GM19452 (cell line): ENCODE data around the gene VARS1.
"Not testable (repeated sequence)": the region's sequence is repeated elsewhere in the genome, so short reads cannot be mapped to it uniquely, and the experiment has no call there.

ENCODE experiments used
- ATAC-seq: cut with Tn5 transposase; IDR thresholded peaks from one replicate; pipeline ENCODE4 v1.9.1; 2021; ENCODE audit not compliant: unreplicated experiment

The VARS1 gene

DNA sequence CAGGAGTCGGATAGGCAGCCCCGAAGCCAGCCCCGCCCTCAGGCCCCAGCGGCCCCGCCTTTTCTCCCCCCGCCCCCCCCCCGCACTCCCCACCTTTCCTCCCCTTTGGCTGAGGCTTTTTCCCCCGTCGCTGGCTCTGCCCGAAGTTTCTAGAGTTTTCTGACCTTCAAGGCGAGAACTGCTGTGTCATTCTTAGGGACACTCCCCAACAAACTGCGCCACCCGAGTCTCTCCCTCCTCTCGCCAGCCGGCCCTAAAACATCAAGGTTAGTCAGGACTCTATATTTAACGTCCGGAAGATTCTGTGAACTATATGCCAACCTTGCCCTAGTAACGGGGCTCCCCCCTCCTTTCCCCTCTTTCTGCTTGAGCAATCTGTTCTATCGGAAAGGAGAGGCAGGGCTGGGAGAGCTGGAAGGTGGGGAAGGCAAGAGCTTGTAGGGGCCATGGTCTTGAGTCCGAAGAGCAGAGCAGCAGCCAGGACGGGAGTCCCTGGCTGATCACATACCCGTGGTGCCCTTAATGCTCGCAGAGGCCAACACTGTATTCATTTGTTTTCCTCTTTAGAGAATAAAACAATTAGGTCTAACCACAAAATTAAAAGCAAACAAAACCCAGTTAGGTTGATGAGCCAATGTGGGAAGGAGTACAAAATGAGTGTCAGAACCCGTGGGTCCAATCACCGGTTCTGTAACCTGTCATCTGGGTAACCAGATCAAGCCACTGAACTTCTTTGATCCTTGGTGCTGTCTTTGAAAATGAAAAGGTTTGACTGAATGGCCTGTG is 26.7 kb upstream of the VARS1 start:
- no peak for ATAC-seq

DNA sequence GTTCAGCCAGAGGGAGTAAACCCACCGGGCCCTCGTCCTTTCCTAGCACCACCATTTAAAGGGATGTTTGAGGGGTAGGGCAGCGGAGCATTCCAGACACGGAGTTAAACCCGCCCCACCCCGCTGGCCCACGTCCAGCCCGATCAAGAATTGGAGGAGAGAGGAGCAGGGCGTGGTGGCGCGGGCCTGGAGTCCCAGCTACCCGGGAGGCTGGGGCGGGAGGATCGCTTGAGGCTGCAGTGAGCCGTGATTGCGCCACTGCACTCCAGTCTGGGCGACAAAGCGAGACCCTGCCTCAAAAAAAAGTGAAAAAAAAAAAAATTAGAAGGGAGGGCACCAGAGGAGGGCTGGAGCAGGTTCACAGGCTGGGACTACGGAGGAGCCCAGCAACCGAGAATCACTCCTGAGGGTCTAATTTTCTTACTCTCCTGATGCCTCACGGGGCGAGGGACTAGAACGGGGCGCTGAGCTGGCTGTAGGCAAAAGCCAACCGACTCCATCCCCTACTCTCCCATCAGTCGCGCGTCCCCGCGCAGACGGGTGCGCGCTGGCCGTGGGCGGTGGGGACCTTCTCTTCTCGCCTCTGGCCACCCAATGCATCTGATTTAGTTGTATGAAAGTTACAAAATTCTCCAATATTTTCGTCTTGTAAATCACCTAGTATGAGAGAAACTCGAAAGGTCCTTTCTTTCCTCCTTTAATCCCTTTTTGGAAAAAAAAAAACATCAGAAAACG is 25.9 kb upstream of the VARS1 start:
- ATAC-seq, result no peak

DNA sequence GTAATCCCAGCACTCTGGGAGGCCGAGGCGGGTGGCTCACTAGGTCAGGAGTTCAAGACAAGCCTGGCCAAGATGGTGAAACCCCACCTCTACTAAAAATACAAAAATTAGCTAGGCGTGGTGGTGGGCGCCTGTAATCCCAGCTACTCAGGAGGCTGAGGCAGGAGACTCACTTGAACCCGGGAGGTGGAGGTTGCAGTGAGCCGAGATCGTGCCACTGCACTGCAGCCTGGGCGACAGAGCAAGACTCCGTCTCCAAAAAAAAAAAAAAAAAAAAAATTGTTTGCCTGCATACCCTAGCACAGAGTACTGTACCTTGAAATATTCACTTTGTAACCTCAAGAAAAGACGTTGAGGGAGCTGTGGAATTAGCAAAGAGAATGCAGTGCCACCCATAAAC is 24.8 kb upstream of the VARS1 start:
- not testable (repeated sequence) for ATAC-seq

DNA sequence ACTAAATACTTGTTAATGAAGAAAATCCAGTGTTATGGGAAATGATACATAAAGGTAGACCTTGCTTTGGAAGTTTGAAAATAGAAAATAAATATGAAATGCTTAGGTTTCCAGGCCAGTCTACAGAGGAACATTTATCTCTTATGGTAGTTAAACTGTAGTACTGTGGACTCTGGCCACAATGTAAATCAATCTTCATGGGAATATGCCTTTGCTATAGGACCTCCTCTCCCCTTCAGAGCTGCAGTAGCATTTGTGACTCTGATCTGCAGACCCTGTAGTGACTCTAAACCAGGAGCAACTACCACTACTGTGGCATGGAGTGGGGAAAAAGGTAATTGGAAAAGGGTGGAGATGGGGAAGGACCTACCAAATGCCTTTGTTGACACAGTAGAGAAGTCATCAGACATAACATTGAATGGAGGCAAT is 24.3 kb upstream of the VARS1 start:
- no peak for ATAC-seq

- not testable (repeated sequence) for ATAC-seq
Observed at GRCh38 chr6:31817929-31818511, 22.5 kb upstream of the VARS1 start.

DNA sequence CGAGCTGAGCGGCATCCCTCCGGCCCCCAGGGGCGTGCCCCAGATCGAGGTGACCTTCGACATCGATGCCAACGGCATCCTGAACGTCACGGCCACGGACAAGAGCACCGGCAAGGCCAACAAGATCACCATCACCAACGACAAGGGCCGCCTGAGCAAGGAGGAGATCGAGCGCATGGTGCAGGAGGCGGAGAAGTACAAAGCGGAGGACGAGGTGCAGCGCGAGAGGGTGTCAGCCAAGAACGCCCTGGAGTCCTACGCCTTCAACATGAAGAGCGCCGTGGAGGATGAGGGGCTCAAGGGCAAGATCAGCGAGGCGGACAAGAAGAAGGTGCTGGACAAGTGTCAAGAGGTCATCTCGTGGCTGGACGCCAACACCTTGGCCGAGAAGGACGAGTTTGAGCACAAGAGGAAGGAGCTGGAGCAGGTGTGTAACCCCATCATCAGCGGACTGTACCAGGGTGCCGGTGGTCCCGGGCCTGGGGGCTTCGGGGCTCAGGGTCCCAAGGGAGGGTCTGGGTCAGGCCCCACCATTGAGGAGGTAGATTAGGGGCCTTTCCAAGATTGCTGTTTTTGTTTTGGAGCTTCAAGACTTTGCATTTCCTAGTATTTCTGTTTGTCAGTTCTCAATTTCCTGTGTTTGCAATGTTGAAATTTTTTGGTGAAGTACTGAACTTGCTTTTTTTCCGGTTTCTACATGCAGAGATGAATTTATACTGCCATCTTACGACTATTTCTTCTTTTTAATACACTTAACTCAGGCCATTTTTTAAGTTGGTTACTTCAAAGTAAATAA is 21.8 kb upstream of the VARS1 start:
- not testable (repeated sequence) for ATAC-seq

- ATAC-seq, result no peak
Observed at GRCh38 chr6:31815025-31815838, 19.7 kb upstream of the VARS1 start, which contains the start of the genes HSPA1A and HSPA1L. Gene HSPA1A, plus strand, starts transcription at chr6:31815543. Its CDS starts 214 bp downstream, at chr6:31815757. Gene HSPA1L, minus strand, starts transcription at chr6:31815283. Its CDS starts 3,311 bp downstream, at chr6:31811972.

DNA sequence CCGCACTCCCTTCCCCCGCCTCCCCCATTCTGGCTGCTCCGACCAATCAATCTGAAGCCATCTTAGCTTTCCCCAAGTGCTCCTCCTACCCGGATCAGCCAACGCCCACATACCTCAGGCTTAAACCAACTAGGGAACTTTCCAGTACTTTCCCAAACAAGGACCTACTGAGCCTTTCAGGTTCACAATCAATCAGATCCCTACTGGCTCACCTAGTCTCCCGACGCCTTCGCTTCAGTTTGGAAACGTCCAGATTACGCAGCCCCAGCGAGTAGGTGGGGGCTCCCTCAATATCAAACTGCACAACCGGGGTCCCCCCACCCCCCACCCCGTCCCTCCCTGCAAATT is 19.1 kb upstream of the VARS1 start:
- ATAC-seq, result no peak

DNA sequence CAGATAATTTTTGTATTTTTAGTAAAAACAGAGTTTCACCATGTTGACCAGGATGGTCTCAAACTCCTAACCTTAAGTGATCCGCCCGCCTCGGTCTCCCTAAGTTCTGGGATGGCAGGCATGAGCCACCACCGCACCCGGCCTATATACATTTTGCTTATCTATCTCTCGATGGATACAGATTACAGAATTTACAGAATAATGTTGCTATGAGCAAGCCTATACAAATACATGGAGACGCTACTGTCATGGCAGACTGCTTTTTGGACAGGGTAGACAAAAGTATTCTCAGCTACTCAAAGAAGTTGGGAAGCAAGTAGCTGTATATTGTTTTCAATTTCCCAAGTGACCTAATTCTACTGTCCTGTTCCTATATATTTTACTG is 17.9 kb upstream of the VARS1 start:
- ATAC-seq, result no peak

DNA sequence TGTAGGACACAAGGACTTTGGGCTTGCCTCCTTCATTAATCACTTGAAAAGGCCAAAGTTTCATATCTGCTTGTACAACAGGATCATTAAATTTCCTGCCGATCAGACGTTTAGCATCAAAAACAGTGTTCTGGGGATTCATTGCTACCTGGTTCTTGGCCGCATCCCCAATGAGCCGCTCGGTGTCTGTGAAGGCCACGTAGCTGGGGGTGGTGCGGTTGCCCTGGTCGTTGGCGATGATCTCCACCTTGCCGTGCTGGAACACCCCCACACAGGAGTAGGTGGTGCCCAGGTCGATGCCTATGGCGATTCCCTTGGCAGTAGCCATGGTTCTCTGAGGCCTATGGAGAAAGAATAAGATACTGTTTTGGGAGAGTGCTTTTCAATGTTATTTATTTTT is 16.1 kb upstream of the VARS1 start:
- ATAC-seq, result no peak

- ATAC-seq, result not testable (repeated sequence)
Observed at GRCh38 chr6:31808599-31808998, 13.0 kb upstream of the VARS1 start.

DNA sequence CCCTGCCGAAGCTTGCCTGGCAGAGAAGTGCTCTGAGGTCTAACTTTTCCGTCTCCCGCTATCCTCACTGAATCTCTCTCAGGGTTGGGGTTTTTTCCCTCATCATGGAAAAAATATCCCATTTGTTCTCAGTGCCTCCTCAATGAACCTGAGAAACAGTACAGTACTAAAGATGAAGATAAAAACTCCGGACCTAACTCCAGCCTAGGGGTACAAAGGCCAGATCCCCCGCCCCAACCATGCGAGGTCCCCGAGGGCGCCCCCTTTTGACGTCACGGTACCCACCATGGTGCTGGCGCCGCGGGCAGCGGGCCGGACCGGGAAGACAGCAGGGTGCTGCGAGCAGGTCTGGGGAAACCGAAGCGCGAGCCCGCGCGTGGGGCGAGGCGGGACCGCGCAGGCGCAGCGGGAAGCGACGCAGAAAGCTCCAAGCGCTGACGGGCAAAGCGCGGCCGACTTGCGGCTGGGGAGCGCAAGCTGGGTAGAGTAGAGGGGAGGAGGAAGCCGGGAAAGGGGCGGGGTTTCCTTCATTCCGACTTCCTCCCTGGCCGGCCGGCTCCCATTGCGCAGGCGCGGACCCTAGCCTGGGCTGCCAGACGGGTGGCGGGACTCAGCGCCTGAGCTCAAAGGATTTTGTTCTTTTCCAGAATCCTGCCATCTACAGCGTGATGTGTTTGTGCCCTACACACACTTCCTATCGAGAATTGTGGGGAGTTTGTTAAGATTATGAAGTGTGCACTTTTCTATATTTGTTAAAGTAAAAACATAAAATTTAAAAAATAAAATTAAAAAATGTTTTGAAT is 11.1 kb upstream of the VARS1 start, which contains the start of gene LSM2:
TSS of gene LSM2 (minus strand) at position 497 of the 803 bp plus-strand sequence. CDS start at position 288, 209 bp downstream.
- ATAC-seq, result peak; percentile 84

GRCh38 chr6:31805939-31806469 is 10.5 kb upstream of the VARS1 start:
- no peak for ATAC-seq

GRCh38 chr6:31801031-31801927 is 5.7 kb upstream of the VARS1 start:
- ATAC-seq, result not testable (repeated sequence)

DNA sequence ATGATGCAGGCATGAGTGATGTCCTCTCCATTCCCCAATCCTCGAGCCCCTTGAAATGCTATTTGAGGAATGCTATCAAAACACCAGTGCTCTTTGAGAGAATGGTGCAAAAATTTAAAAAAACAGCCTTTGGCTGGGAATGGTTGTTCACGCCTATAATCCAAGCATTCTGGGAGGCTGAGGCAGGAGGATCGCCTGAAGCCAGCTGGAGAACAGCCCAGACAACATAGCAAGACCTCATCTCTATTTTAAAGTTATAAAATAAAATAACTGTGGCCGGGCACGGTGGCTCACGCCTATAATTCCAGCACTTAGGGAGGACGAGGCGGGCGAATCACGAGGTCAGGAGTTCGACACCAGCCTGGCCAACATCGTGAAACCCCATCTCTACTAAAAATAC is 4.2 kb upstream of the VARS1 start:
- no peak for ATAC-seq

- no peak for ATAC-seq
Observed at GRCh38 chr6:31797588-31797987, 2.0 kb upstream of the VARS1 start.

DNA sequence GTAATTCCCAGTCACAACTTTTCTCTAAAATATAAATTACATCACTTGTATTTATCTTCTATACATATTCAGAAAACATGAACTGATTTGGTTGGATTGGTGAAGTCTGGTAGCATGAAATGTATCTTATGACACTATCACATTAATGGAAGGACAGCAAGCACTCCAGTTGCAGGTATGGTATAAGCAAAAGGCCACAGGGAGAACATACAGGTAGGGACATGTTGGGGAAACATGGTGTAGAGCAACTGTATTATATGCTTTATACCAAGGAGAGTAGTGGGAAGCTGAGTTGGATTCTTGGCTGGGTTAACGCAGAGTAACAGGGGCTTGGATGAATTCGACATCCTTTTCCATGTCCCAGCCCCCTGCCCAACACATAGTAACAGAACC is 1.4 kb upstream of the VARS1 start:
- ATAC-seq, result no peak
